DMS153 treated with DMSO at 0.1 percent for 48 hours (cell line): ENCODE results near the gene GNRHR.
"Not testable (repeated sequence)": the region's sequence is repeated elsewhere in the genome, so short reads cannot be mapped to it uniquely, and the experiment has no call there.

Experiments used
- DNase-seq: peaks from one replicate; lab custom pipeline; 2025; ENCODE audit not compliant: unreplicated experiment; lab: John Stamatoyannopoulos, UW

GNRHR gene

GRCh38 chr4:67730511-67730910 lies 23.7 kb downstream of the GNRHR start:
- not testable (repeated sequence) for DNase-seq

DNA sequence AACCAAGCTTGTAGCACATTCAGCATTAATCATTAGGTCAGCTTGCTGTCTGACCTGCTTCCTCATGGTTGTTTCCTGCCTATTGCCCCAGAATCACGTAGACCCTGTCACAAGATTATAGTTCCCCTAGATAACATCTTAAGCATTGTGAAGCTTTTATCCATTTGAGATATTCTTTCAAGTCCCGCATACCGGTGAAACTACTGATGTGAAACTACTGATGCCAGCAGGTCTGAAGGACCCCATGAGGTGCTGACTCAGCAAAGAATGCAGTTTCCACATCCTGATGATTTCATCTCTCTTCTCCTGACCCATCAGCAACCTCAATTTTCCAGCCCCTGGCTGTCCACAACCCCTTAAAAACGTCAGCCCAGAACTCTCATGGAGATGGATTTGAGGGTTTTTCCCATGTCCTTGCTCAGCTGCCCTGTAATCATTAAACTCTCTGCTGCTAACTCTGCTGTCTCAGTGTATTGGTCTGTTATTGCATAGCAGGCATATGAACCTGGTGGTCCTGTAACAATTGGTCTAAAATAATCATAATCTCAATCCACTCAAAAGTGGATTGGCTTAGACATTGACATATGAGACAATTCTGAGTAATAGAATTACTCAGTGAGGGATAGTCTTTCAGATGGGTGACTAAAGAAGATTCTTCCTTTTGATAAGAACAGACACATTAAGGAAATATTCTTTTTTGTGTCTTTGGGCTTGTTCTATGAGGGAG lies 26.9 kb downstream of the GNRHR start:
- no peak for DNase-seq

GRCh38 chr4:67725981-67726380 lies 28.2 kb downstream of the GNRHR start:
- DNase-seq = no peak

- no peak for DNase-seq
Observed at GRCh38 chr4:67725132-67725531, 29.1 kb downstream of the GNRHR start.

GRCh38 chr4:67723949-67724348 lies 30.2 kb downstream of the GNRHR start:
- DNase-seq = no peak

GRCh38 chr4:67723341-67723740 lies 30.8 kb downstream of the GNRHR start:
- DNase-seq = no peak

- DNase-seq = no peak
Observed at GRCh38 chr4:67721770-67722597, 32.2 kb downstream of the GNRHR start.

DNA sequence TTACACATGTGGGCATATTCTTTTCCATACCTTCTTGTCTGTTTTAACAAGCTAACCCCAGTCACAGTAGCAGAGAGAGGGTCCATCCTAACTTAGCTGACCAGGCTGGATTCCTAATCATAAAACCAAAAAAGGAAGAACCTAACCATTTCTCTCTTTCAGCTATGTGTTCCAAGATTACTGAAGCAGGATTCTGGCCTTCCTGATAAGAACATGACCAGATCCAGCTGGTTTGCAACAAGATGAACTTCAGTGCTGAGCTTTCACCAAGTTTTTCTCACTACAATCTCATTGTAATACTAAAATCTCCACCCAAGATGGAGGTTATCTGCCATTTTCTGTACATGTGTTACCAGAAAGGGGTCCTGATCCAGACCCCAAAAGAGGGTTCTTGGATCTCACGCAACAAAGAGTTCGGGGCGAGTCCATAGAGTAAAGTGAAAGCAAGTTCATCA lies 32.8 kb downstream of the GNRHR start:
- DNase-seq = no peak

- no peak for DNase-seq
Observed at GRCh38 chr4:67719953-67720617, 34.1 kb downstream of the GNRHR start.

DNA sequence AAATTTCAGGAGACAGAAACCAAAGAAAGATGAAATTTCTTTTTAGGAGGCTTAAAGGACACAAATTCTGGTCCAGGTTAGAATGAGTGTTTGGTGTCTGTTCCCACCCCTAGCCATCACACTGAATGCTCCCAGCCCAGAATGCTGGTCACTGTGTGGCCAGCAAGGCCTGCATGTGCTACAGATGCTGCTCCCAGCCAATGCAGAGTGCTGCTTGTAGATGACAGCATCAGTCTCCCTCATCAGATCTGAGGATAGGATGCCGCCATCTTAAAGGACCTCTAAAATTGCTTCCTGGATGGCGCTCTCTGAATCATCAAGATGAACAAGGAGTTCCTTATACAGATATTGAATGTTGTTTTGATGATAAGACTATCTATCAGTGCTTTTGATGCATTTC lies 35.3 kb downstream of the GNRHR start:
- no peak for DNase-seq

DNA sequence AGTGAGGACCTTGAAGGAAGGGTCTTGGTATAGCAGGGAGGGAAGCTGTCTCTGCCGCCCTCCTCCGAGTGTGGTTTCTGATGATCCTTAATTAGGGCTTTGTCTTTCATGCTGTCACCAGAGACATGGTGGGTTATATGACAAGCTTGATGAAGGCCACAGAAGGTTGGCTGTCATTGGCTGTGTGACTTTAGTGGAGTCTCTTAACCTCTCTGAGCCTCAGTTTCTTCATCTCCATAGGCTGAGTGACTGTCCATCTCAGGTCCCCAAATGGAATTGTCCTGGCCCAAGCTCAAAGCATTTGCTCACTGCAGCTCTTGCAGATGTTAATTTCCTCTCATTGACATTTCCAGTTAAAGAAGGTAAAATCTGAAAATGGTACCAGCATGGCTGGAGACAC lies 36.6 kb downstream of the GNRHR start:
- DNase-seq = no peak

- no peak for DNase-seq
Observed at GRCh38 chr4:67714955-67715354, 39.2 kb downstream of the GNRHR start.

- DNase-seq = no peak
Observed at GRCh38 chr4:67714248-67714583, 40.0 kb downstream of the GNRHR start.

- DNase-seq = no peak
Observed at GRCh38 chr4:67713529-67714247, 40.5 kb downstream of the GNRHR start.

DNA sequence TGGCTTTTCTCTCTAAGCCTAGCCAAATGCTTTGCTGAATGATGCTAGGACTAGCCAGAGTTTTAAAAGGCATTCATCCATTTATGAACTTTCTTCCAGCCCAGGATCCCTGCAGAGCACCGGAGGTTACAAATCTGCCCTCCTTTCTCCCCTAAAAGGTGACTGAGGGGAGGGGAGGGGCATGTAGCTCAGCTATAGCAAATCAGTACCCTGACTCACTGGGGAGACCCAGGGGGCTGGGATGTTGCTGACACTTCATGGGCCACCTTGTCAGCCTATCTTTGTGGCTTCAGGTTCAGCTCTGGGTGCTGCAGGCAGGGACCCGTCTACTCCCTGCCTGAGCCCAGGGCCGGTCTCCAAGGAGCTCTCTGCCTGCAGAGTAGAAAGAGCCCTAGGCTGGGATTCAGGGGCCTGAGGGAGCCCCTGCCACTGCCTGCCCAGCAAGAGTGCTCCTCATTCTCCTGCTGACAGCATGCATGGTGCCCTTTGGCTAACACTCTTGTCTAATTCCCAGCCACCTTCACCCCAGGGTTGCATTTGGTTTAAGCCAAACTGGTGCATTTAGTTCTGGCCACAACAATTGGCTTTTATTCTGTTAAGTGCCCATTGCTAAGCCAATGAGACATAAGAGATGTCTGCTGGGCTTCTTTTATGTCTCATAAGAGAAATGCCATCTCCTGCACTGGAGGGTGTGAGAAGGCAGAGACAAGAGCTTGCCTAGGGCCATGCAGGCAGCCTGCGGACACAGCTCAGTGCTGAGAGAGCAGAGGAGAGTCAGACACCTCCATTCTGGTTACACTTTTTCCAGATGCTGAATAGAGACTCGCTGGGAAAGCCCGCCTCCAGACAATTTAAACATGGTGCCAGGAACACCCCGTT lies 41.3 kb downstream of the GNRHR start:
- DNase-seq = no peak

GRCh38 chr4:67712000-67712625 lies 42.1 kb downstream of the GNRHR start:
- DNase-seq = no peak

GRCh38 chr4:67706682-67707081 lies 47.5 kb downstream of the GNRHR start:
- DNase-seq = not testable (repeated sequence)

DNA sequence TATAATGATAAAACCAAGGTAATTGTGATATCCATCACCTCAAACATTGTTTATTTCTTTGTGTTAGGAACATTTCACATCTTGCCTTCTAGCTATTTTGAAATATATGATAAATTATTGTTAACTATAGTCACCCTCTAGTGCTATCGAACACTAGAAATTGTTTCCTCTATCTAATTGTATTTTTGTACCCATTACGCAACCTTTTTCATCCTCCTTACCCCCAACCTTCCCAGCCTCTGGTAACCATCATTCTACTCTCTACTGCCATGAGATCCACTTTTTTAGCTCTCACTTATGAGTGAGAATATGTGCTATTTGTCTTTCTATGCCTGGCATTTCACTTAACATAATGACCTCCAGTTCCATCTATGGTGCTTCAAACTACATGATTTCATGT lies 49.3 kb downstream of the GNRHR start:
- DNase-seq = no peak

GRCh38 chr4:67702166-67702565 lies 52.0 kb downstream of the GNRHR start:
- no peak for DNase-seq

- DNase-seq = no peak
Observed at GRCh38 chr4:67701517-67701850, 52.7 kb downstream of the GNRHR start.
